ENCODE measurements around the gene IFNA13.

DNA sequence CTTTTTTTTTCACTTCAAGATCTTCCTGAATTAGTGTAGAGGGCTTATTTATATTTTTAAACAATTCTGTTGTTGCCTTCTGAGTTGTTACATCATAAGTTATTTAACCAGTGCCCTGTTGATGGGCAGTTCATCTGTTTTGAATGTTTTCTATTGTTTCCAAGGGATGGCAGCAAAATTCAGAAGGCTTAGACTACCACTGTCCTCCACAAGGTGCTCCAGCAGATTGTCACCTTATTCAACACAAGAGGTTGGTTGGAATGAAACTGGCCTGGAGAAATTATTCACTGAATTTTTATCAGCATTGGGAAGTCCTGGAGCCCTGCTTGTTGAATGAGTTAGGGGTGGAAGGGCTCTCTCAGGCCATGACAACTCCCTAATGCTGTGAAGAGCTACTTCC lies 31.4 kb downstream of the IFNA13 start:
- TF ChIP-seq, protein P1, sequence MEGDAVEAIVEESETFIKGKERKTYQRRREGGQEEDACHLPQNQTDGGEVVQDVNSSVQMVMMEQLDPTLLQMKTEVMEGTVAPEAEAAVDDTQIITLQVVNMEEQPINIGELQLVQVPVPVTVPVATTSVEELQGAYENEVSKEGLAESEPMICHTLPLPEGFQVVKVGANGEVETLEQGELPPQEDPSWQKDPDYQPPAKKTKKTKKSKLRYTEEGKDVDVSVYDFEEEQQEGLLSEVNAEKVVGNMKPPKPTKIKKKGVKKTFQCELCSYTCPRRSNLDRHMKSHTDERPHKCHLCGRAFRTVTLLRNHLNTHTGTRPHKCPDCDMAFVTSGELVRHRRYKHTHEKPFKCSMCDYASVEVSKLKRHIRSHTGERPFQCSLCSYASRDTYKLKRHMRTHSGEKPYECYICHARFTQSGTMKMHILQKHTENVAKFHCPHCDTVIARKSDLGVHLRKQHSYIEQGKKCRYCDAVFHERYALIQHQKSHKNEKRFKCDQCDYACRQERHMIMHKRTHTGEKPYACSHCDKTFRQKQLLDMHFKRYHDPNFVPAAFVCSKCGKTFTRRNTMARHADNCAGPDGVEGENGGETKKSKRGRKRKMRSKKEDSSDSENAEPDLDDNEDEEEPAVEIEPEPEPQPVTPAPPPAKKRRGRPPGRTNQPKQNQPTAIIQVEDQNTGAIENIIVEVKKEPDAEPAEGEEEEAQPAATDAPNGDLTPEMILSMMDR (IDR thresholded peaks at IDR 0.05), result no peak
- no peak for TF ChIP-seq EP300 (IDR thresholded peaks at IDR 0.05)
- no peak for TF ChIP-seq POLR2A (IDR thresholded peaks at IDR 0.05; ENCODE audit: low read depth)
- no peak for TF ChIP-seq POLR2AphosphoS5 (IDR thresholded peaks at IDR 0.05)

Data from esophagus muscularis mucosa (tissue), 4 donors.